ENCODE measurements around the gene ABHD15. TPM values are rescaled to one million over a fixed set of nuclear protein-coding genes. Genes with fewer than 3 reads are reported as not detected.

Gene ABHD15
- total and polyA plus RNA-seq, 11 donors: 4.0 to 13.1 (median 8.2) TPM

DNA sequence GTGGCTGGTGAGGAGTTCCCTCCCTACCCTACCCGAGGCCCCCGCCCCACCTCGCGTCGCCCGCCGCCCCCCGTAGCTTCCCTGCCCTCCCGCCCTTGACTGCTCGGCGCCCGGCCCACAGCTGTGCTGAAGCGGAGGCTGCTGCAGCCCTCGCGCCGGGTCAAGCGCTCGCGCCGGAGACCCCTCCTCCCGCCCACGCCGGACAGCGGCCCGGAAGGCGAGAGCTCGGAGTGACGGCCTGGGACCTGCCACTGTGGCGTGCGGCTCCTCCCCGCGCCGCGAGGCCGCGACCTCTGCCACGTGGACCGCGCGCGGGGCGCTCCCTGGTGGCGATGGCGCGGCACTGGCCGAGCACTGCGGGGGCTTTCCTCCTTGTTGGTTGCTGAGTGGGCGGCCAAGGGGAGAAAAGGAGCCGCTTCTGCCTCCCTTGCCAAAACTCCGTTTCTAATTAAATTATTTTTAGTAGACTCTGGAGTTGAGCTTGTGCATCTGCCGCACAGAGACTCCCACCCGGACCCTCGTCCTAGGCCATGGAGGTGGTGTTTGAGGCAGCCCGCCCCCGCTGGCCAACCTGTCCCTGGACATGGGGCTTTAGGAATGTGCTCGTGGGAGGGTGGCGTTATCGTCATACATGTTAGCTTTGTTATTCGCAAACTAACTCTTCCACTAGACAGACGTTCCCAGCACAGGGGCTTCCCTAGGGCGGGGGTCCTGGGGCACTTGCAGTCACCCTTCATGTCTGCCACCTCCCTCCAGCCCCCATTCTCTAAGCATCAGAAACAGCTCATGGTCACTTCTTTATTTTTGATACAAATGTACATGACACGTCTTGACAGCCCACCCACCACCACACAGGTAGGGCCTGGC is 6.1 kb upstream of the ABHD15 start:
- Histone ChIP-seq H3K27ac (peak overlapping the region in 11 of 12 donors; percentile 17 to 70 (median 60)), H3K4me1 (peaks cover 5 to 46% (median 31%) of the 10 kb centered on the region in 12 donors), H3K36me3 (peaks cover 0 to 48% (median 45%) of the 10 kb centered on the region in 9 donors), H3K9me3 (no peaks in the 10 kb centered on the region), H3K4me3 (peak overlapping the region in 11 of 12 donors; percentile 5 to 49 (median 45)), H3K27me3 (no peaks in the 10 kb centered on the region)
- intact Hi-C loops (cut with DNase I): loop anchor here in 1 of 10 donors (10.0 kb wide), 1 partner anchor 522 kb away; no protein-coding TSS in a partner anchor
- TF ChIP-seq POLR2A (IDR thresholded peaks at IDR 0.05): peak in 1 of 2 donors; percentile 21
- TF ChIP-seq CTCF (IDR thresholded peaks at IDR 0.05): peak; percentile 51 to 94 (median 82)
- peak in 3 of 4 donors; percentile 37 to 62 (median 61) for ATAC-seq
- DNase-seq: peak; percentile 79 to 89 (median 80)
- 19 to 46% (median 21%) methylated on average over 19 to 62 of the region's 62 CpGs for WGBS, 4 donors

DNA sequence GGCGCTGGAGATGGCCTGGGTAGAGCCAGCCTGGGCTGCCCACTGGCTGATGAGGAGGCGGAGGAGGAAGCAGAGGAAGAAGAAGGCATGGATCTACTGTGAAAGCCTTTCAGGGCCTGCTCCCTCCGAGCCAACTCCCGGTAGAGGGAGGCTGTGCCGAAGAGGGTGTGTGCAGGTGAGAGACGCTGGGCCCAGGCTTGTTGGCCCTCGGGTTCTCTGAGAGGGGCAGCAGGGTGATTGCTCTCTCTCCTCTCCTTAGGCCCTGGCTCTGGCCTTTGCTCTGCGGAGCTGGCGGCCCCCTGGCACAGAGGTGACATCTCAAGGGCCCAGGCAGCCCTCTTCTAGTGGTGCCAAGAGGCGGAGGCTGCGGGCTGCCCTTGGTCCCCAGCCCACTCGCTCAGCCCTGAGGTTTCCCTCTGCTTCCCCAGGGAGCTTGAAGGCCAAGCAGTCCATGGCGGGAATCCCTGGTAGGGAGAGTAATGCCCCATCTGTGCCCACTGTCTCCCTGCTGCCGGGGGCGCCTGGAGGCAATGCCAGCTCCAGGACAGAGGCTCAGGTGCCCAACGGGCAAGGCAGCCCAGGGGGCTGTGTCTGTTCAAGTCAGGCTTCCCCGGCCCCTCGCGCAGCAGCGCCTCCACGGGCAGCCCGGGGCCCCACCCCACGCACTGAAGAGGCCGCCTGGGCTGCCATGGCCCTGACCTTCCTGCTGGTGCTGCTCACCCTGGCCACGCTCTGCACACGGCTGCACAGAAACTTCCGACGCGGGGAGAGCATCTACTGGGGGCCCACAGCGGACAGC is 5.2 kb upstream of the ABHD15 start:
- WGBS, 4 donors: 34 to 51% (median 41%) methylated on average over 18 to 30 of the region's 30 CpGs
- intact Hi-C loops (cut with DNase I): loop anchor here in 1 of 10 donors (10.0 kb wide), 1 partner anchor 523 kb away; no protein-coding TSS in a partner anchor

DNA sequence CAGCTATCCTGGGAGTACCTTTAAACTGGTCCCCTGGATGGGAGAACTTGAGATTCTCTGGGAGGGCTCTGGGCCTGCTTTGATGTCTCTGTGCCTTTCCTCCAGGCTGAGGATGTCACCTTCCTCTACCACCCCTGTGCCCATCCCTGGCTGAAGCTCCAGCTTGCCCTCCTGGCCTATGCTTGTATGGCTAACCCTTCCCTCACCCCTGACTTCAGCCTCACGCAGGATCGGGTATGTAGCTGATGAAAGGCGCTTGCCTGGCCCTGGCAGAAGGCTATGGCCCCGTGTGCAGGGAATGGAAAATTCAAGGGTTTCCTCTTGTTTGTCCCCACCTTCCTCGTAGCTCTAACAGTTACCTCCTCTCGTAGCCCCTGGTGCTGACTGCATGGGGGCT is 4.6 kb upstream of the ABHD15 start:
- 83 to 88% (median 88%) methylated on average over 6 of the region's 6 CpGs for WGBS, 4 donors

More for the DNA sequence above, 5.2 kb upstream of the ABHD15 start:
- ATAC-seq (peak in 3 of 4 donors; percentile 9 to 37 (median 22)), DNase-seq (peak in 2 of 5 donors; percentile 21 to 52)
- peak overlapping the region in 11 of 12 donors; percentile 5 to 49 (median 45) for H3K4me3 ChIP-seq
- no peak for TF ChIP-seq CTCF (IDR thresholded peaks at IDR 0.05)
- TF ChIP-seq POLR2A (IDR thresholded peaks at IDR 0.05): no peak
- H3K27me3 ChIP-seq: no peaks in the 10 kb centered on the region
- H3K4me1 ChIP-seq: peaks cover 5 to 54% (median 31%) of the 10 kb centered on the region in 12 donors
- H3K9me3 ChIP-seq: no peaks in the 10 kb centered on the region
- H3K36me3 ChIP-seq: peaks cover 0 to 40% (median 36%) of the 10 kb centered on the region in 9 donors
- H3K27ac ChIP-seq: peak overlapping the region; percentile 17 to 70 (median 58)

More for the DNA sequence above, 4.6 kb upstream of the ABHD15 start:
- Histone ChIP-seq H3K4me3 (no peak overlapping the region), H3K9me3 (no peaks in the 10 kb centered on the region), H3K36me3 (peaks cover 0 to 34% (median 30%) of the 10 kb centered on the region in 9 donors), H3K4me1 (peaks cover 5 to 60% (median 32%) of the 10 kb centered on the region in 12 donors), H3K27ac (peak overlapping the region in 5 of 12 donors; percentile 17 to 69 (median 60)), H3K27me3 (no peaks in the 10 kb centered on the region)
- TF ChIP-seq CTCF (IDR thresholded peaks at IDR 0.05): no peak
- TF ChIP-seq POLR2A (IDR thresholded peaks at IDR 0.05): no peak
- intact Hi-C loops (cut with DNase I): loop anchor here in 1 of 10 donors (10.0 kb wide), 1 partner anchor 523 kb away; no protein-coding TSS in a partner anchor
- DNase-seq (peak in 2 of 5 donors; percentile 6 to 21), ATAC-seq (no peak)
